IPS-18a (cell line): ENCODE data around the gene NFATC1.
"Not testable (repeated sequence)": the region's sequence is repeated elsewhere in the genome, so short reads cannot be mapped to it uniquely, and the experiment has no call there.

Experiments used
- H3K27ac ChIP-seq: one replicate; pipeline ENCODE4 v1.5.1; 2013; ENCODE audit warnings: low read length
- H3K27me3 ChIP-seq: one replicate; pipeline ENCODE4 v1.6.1; 2013; ENCODE audit warnings: mild to moderate bottlenecking, low read length; ENCODE audit not compliant: control insufficient read depth, insufficient read depth
- H3K36me3 ChIP-seq: one replicate; pipeline ENCODE4 v1.6.1; 2013; ENCODE audit warnings: low read depth, low read length; ENCODE audit not compliant: control insufficient read depth
- H3K4me1 ChIP-seq: one replicate; pipeline ENCODE4 v1.6.1; 2013; ENCODE audit warnings: low read depth, low read length; ENCODE audit not compliant: control insufficient read depth
- H3K4me3 ChIP-seq: one replicate; pipeline ENCODE4 v1.5.1; 2013; ENCODE audit warnings: low read length
- H3K9ac ChIP-seq: one replicate; pipeline ENCODE4 v1.6.1; 2013; ENCODE audit warnings: mild to moderate bottlenecking, low read length, moderate library complexity
- H3K9me3 ChIP-seq: one replicate; pipeline ENCODE4 v1.6.1; 2013; ENCODE audit warnings: low read depth, low read length; ENCODE audit not compliant: control insufficient read depth

The NFATC1 gene

DNA sequence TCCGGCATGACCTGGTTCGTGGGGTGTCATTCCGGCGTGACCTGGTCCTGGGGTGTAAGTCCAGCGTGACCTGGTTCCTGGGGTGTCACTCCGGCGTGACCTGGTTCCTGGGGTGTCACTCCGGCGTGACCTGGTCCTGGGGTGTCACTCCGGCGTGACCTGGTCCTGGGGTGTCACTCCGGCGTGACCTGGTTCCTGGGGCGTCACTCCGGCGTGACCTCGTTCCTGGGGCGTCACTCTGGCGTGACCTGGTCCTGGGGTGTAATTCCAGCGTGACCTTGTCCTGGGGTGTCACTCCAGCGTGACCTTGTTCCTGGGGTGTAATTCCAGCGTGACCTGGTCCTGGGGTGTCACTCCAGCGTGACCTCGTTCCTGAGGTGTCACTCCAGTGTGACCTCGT is 87.7 kb downstream of the NFATC1 start:
- not testable (repeated sequence) for H3K9ac ChIP-seq, H3K36me3 ChIP-seq, H3K9me3 ChIP-seq, H3K27ac ChIP-seq, H3K4me3 ChIP-seq, H3K27me3 ChIP-seq, H3K4me1 ChIP-seq

GRCh38 chr18:79483971-79484491 is 88.3 kb downstream of the NFATC1 start:
- no peak overlapping the region for H3K4me3 ChIP-seq
- H3K36me3 ChIP-seq: no peaks in the 10 kb centered on the region
- no peaks in the 10 kb centered on the region for H3K4me1 ChIP-seq
- no peak overlapping the region for H3K27ac ChIP-seq
- H3K9me3 ChIP-seq: no peaks in the 10 kb centered on the region
- H3K27me3 ChIP-seq: no peaks in the 10 kb centered on the region
- no peak overlapping the region for H3K9ac ChIP-seq

DNA sequence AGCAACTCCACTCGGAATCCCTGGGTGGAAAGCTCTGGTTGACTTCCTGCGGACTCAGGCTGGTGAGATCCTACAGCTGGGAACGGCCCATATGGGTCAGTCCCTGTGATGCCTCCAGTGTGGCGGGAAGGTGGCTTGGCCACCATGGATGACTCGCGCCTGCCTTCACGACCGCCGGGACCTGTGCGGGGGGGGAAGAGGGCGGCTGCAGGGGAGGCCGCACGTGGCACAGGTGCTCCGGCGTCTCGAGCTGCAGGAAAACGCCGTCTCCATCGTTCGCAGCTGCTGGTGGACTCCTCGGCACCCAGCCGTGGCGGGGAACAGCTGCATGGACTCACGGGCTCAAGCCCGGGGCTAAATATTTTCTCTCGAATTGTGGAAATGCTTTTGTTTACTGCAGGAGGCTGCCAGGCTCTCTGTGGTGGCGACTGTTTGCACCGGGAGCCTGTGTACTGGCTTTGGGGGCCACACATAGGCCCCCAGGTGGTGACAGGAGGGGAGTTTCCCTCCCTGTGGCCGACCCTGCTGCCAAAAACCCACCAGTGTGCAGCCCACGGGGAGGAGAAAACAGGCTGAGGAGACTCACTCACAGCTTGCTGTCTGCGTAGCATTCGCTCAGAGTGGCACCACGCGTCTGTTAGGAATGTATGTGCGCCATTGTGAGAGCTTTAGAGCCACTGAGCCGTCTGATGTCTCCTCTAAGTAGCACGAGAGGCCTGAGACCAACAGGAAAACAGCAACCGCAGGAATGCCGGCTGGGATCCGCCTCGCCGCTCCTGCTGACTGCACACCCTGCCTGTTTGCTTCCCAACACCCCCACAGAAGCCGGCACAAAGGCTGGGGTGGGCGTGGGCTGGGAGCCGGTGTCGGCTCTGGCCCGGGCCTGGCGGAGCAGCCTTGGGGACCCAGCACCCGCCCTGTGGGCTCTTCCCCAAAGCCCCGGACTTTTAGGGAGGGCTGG is 89.2 kb downstream of the NFATC1 start:
- H3K9ac ChIP-seq: no peak overlapping the region
- no peak overlapping the region for H3K4me3 ChIP-seq
- no peaks in the 10 kb centered on the region for H3K36me3 ChIP-seq
- no peaks in the 10 kb centered on the region for H3K9me3 ChIP-seq
- no peaks in the 10 kb centered on the region for H3K4me1 ChIP-seq
- H3K27me3 ChIP-seq: no peaks in the 10 kb centered on the region
- H3K27ac ChIP-seq: no peak overlapping the region

DNA sequence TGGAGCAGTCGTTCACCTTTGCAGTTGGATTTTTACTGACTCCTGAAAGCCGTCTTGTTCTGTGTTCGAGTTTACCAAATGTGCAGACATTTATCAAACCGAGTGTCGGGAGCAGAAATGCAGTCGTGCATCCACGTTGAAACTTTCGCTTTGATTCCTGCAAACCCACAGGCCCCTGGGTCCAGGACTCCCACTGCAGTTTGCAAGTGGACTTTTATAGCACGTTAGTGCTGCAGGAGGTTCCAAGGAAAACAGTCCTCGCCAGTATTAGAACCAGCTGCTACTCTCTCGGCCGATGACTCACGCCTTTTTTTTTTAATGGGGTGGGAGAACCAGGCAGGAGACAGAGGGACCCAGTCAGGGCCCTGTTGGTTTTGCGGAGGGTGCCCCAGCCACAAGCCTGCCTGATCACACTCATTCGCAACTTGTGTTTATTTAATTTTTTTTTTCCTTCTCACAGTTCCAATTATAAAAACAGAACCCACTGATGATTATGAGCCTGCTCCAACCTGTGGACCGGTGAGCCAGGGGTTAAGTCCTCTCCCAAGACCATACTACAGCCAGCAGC is 90.1 kb downstream of the NFATC1 start:
- no peak overlapping the region for H3K9ac ChIP-seq
- H3K27ac ChIP-seq: no peak overlapping the region
- no peaks in the 10 kb centered on the region for H3K27me3 ChIP-seq
- H3K4me1 ChIP-seq: no peaks in the 10 kb centered on the region
- no peak overlapping the region for H3K4me3 ChIP-seq
- no peaks in the 10 kb centered on the region for H3K9me3 ChIP-seq
- H3K36me3 ChIP-seq: no peaks in the 10 kb centered on the region

- H3K4me1 ChIP-seq: no peaks in the 10 kb centered on the region
- no peak overlapping the region for H3K9ac ChIP-seq
- H3K27ac ChIP-seq: no peak overlapping the region
- no peaks in the 10 kb centered on the region for H3K27me3 ChIP-seq
- H3K9me3 ChIP-seq: no peaks in the 10 kb centered on the region
- no peaks in the 10 kb centered on the region for H3K36me3 ChIP-seq
- no peak overlapping the region for H3K4me3 ChIP-seq
Observed at GRCh38 chr18:79486356-79487182, 90.8 kb downstream of the NFATC1 start.

DNA sequence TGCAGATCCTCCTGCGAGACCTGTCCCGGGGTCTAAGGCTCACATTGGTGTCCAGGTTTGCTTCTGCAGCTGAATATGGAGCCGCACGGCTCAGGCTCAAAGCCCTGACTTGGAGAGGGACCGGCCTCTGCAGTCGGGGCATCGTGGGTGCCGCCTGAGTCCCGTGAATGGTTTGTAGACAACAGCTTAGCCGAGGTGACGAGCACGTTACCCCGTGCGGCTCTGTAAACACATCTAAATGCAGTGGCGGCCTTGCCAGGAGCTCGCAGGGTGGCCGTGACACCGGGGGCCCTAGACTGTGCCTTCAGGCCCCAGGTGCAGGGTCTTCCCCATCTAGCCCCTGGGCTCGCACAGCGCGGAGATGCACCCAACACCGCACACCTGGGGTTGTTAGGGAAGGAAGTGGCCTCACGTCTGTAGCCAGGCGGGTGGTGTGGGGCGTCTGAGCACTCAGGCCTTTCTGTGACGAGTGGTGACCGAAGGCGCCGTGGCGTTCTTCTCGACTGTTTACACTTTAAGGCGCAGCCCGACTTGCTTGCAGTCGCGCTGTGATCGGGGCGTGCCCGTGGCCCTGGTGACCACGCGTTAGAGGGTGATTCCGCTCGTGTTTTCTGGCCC is 91.6 kb downstream of the NFATC1 start:
- H3K9me3 ChIP-seq: no peaks in the 10 kb centered on the region
- no peak overlapping the region for H3K9ac ChIP-seq
- H3K27ac ChIP-seq: no peak overlapping the region
- H3K4me3 ChIP-seq: no peak overlapping the region
- H3K27me3 ChIP-seq: no peaks in the 10 kb centered on the region
- no peaks in the 10 kb centered on the region for H3K36me3 ChIP-seq
- H3K4me1 ChIP-seq: no peaks in the 10 kb centered on the region

GRCh38 chr18:79487801-79488201 is 92.1 kb downstream of the NFATC1 start:
- H3K27me3 ChIP-seq: no peaks in the 10 kb centered on the region
- H3K36me3 ChIP-seq: no peaks in the 10 kb centered on the region
- H3K4me1 ChIP-seq: no peaks in the 10 kb centered on the region
- no peak overlapping the region for H3K27ac ChIP-seq
- H3K9me3 ChIP-seq: no peaks in the 10 kb centered on the region
- H3K4me3 ChIP-seq: no peak overlapping the region
- H3K9ac ChIP-seq: no peak overlapping the region

DNA sequence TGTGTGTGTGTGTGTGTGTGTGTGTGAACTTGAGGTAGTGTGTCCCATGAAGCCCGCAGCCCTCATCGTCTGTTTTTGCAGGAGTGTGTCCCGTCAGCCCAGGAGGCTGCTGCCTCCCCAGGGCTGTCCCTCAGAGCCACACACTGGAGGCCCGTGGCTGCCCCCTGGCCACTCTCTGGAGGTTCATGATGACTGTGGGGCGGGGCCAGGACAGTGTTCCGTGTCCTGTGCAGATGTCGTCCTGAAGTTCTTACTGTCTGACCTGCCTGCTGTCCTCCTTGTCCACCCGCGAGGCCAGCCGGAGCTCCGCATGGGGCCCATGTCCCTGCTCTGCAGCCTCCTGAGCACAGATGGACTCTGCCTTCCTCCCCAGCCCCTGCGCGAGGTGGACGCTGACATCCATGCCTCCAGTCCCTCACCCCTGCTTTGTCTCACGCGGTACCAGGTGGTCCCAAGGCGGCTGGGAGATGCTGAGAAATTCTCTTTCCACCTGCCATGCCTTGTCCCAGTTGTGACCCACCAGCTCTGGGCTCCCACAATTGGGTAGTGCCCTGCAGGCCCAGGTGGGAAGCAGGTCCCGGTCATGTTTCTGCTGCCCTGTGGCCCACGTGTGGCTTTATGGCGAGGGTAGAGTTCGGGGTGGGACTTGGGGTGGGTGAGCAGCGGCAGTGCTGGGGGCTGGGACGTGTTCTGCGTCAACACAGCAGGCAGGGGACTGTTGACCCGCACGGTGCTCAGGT is 92.8 kb downstream of the NFATC1 start:
- H3K27ac ChIP-seq: no peak overlapping the region
- H3K4me3 ChIP-seq: no peak overlapping the region
- no peaks in the 10 kb centered on the region for H3K9me3 ChIP-seq
- H3K27me3 ChIP-seq: no peaks in the 10 kb centered on the region
- H3K4me1 ChIP-seq: no peaks in the 10 kb centered on the region
- H3K36me3 ChIP-seq: no peaks in the 10 kb centered on the region
- no peak overlapping the region for H3K9ac ChIP-seq

DNA sequence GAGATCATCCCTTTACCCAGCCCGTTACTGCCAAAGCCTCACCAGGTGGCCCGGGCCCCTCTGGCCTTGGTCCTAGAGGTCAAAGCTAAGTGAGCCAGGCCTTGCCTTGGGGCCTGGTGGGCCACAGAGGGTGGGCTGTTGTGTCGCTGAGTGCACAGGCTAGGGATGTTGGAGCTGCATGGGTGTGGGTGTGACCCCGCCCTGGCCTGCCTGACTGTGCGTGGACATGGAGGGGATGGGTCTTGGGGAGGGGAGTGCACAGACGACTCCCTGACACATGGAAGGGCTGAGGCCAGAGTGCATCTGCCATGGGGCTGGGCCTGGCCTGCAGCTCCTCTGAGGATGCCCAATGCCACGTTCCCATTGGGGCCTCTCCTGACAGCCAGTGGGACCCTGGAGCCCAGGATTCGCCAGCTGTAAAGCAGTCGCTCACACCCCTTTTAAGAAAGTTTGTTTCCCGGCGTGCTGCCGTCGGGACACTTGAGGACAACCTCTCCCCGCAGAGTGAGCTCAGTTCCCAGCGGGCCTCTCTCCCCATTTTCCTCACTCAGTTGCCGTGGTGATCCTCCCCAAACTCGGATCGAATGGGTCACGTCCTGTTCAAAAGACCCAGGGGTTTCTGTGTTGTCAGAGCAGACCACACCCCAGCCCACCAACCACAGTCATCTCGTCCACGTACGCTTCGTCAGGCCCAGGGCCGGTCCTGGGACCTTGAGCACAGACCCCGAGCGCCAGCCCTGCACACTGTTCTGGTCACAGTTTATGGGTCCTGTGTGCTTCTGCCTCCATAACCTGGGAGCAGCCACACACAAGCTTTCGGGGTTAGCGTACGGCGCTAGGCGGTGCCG is 93.5 kb downstream of the NFATC1 start:
- H3K4me1 ChIP-seq: no peaks in the 10 kb centered on the region
- no peak overlapping the region for H3K4me3 ChIP-seq
- no peaks in the 10 kb centered on the region for H3K27me3 ChIP-seq
- no peak overlapping the region for H3K27ac ChIP-seq
- H3K9me3 ChIP-seq: no peaks in the 10 kb centered on the region
- H3K9ac ChIP-seq: no peak overlapping the region
- H3K36me3 ChIP-seq: no peaks in the 10 kb centered on the region

DNA sequence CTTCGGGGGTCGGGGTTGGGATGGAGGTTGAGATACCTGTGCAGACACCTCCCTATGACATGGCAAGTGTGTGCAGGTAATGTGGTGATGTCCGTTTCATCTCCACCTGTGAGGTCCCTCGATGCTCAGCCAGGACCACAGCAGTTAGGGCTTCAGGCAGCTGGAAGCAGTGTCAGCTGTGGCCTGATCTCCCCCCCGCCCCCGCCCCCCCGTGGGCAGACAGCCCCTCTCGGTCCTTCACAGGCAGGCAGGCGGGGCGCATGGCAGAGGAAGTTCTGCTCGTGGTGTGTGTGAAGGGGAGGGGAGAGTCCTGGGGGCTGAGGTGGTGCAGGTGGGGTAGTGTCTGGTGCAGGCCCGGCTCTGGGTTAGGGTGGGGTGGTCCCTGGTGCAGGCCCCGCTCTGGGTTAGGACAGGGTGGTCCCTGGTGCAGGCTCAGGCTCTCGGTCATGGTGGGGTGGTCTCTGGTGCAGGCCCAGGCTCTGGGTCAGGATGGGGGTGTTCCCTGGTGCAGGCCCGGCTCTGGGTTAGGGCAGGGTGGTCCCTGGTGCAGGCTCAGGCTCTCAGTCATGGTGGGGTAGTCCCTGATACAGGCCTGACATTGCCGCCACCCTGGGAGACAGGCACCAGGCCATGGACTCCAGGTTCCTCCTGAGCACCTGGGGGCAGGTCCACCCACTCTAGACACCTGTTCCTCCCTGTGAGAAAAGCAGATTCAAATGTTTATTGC is 94.3 kb downstream of the NFATC1 start:
- no peak overlapping the region for H3K9ac ChIP-seq
- no peaks in the 10 kb centered on the region for H3K4me1 ChIP-seq
- no peaks in the 10 kb centered on the region for H3K9me3 ChIP-seq
- no peaks in the 10 kb centered on the region for H3K36me3 ChIP-seq
- no peaks in the 10 kb centered on the region for H3K27me3 ChIP-seq
- no peak overlapping the region for H3K27ac ChIP-seq
- no peak overlapping the region for H3K4me3 ChIP-seq
